Suppressor macrophage treated with lipopolysaccharide for 4 hours (primary cell): ENCODE measurements around the gene EHD1.

ENCODE experiments used
- DNase-seq: peaks from one replicate; pipeline ENCODE4 v3.0.0-alpha.2; 2020

EHD1 gene

GRCh38 chr11:64909653-64910343 is 31.4 kb upstream of the EHD1 start:
- DNase-seq, result no peak

- no peak for DNase-seq
Measured at GRCh38 chr11:64908766-64909165, 30.3 kb upstream of the EHD1 start.

GRCh38 chr11:64906314-64906635 is 27.9 kb upstream of the EHD1 start:
- DNase-seq, result no peak

GRCh38 chr11:64905516-64906313 is 27.3 kb upstream of the EHD1 start:
- no peak for DNase-seq

GRCh38 chr11:64903291-64903833 is 24.9 kb upstream of the EHD1 start:
- DNase-seq, result no peak

- no peak for DNase-seq
Measured at GRCh38 chr11:64902102-64902900, 23.9 kb upstream of the EHD1 start.

GRCh38 chr11:64900774-64901173 is 22.4 kb upstream of the EHD1 start:
- no peak for DNase-seq

GRCh38 chr11:64900263-64900678 is 21.9 kb upstream of the EHD1 start:
- DNase-seq, result no peak

GRCh38 chr11:64898541-64898940 is 20.1 kb upstream of the EHD1 start:
- DNase-seq, result no peak

GRCh38 chr11:64898076-64898445 is 19.6 kb upstream of the EHD1 start:
- no peak for DNase-seq

GRCh38 chr11:64897381-64898075 is 19.1 kb upstream of the EHD1 start:
- DNase-seq, result no peak

- DNase-seq, result no peak
Measured at GRCh38 chr11:64896448-64897022, 18.1 kb upstream of the EHD1 start.

- DNase-seq, result no peak
Measured at GRCh38 chr11:64894812-64895452, 16.5 kb upstream of the EHD1 start.

GRCh38 chr11:64894070-64894811 is 15.8 kb upstream of the EHD1 start:
- DNase-seq, result peak; percentile 92

- DNase-seq, result no peak
Measured at GRCh38 chr11:64893194-64894069, 15.0 kb upstream of the EHD1 start.

- DNase-seq, result no peak
Measured at GRCh38 chr11:64892838-64893193, 14.4 kb upstream of the EHD1 start.

GRCh38 chr11:64892411-64892831 is 14.0 kb upstream of the EHD1 start:
- DNase-seq, result no peak

- DNase-seq, result no peak
Measured at GRCh38 chr11:64891880-64892279, 13.5 kb upstream of the EHD1 start.

- DNase-seq, result no peak
Measured at GRCh38 chr11:64891215-64891848, 12.9 kb upstream of the EHD1 start.

- DNase-seq, result no peak
Measured at GRCh38 chr11:64890522-64890939, 12.1 kb upstream of the EHD1 start.
